Activated CD8-positive, alpha-beta T cell treated with anti-CD3 and anti-CD28 coated beads, Interleukin-2, amount 10 ng/mL, durations not matched to agents 7 days and 5 days (primary cell): ENCODE data around the gene RASSF9. TPM values are rescaled to one million over a fixed set of nuclear protein-coding genes. Genes with fewer than 3 reads are reported as not detected.

ENCODE experiments used
- ATAC-seq: fragments of 150-1000 bp; cut with Tn5 transposase; one replicate; pipeline ENCODE4 v1.10.0; 2021; ENCODE audit warnings: moderate library complexity
- CTCF ChIA-PET: fragments of 350-600 bp; sonication (Branson Sonifier 250); formaldehyde crosslinking; loops from one replicate; lab custom pipeline; 2021; ENCODE audit warnings: antibody characterized with exemption; lab: Charles Lee
- POLR2A ChIA-PET: fragments of 350-600 bp; sonication (Branson Sonifier 250); formaldehyde crosslinking; loops from one replicate; lab custom pipeline; 2021; ENCODE audit warnings: antibody characterized with exemption; lab: Charles Lee
- DNase-seq: peaks from one replicate; pipeline ENCODE4 v3.0.0-alpha.2; 2020
- H3K27ac Mint-ChIP-seq: one replicate; pipeline ENCODE4 v1.8.0; 2021; ENCODE audit warnings: mild to moderate bottlenecking, mixed read lengths
- H3K27me3 Mint-ChIP-seq: one replicate; pipeline ENCODE4 v1.8.0; 2021; ENCODE audit warnings: low read depth, mixed read lengths
- H3K36me3 Mint-ChIP-seq: one replicate; pipeline ENCODE4 v1.8.0; 2021; ENCODE audit warnings: low read depth, mixed read lengths
- H3K4me1 Mint-ChIP-seq: one replicate; pipeline ENCODE4 v1.8.0; 2021; ENCODE audit warnings: low read depth, mixed read lengths
- H3K4me3 Mint-ChIP-seq: one replicate; pipeline ENCODE4 v1.8.0; 2021; ENCODE audit warnings: mild to moderate bottlenecking, mixed read lengths
- H3K9me3 Mint-ChIP-seq: one replicate; pipeline ENCODE4 v1.8.0; 2022; ENCODE audit warnings: mixed read lengths; ENCODE audit not compliant: insufficient read depth
- total RNA-seq, 2 experiments: library from RNA; stranded (reverse); gene quantifications; one replicate each; pipeline ENCODE4 v1.2.3, GENCODE V29; 2021

RASSF9 gene
- total RNA-seq = not detected

DNA sequence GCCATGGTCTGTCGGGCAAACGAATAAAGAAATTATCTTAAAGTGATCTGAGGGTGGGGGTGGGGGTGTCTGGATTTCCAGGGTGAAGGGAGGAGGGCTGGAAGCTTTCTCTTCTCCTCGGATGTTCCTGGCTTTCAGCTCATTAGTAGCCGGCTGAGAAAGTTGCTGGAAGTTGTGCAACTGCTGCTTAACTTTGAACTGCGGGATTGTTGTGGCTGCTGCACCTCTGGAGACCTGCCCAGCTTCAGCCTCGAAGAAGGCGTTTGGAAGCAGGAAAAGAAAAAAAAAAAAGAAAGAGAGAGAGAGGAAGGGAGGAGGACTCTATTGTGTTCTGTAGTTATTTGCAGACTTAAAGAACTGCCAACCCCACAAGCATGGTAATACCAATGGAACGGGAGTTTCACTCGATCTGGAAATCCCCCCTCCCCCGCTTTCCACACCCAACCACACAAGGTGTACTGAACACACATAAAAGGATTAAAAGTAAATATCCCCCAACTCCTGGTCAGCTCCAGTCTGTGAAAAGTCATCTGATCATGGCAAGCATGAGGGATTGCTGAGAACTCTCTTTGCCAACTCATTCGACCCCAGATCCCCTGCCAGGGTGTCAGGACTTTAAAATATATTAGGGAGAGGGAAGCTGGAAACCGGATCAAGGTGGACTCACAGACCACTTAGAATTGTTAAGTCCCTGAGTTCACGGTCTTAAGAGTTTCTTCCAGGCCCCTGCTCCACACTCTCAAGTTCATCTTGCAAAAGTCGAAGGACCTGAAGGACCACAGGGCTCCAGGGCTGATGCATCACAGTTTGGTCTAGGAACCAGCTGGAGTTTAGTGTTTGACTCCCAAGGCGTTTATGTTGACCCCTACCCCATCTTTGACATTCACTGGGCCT lies at the start of gene RASSF9:
RASSF9 (minus strand) TSS at position 213 of the 894 bp plus-strand sequence; CDS start at position 5, 208 bp downstream.
- no peaks in the 10 kb centered on the region for H3K9me3 Mint-ChIP-seq
- ChIA-PET POLR2A (no interaction called here), CTCF (no interaction called here)
- H3K4me1 Mint-ChIP-seq = no peaks in the 10 kb centered on the region
- no peaks in the 10 kb centered on the region for H3K27me3 Mint-ChIP-seq
- H3K27ac Mint-ChIP-seq = no peak within 1 kb of the TSS
- H3K4me3 Mint-ChIP-seq = no peak within 1 kb of the TSS
- DNase-seq = no peak
- no peaks in the 10 kb centered on the region for H3K36me3 Mint-ChIP-seq
- ATAC-seq = no peak

DNA sequence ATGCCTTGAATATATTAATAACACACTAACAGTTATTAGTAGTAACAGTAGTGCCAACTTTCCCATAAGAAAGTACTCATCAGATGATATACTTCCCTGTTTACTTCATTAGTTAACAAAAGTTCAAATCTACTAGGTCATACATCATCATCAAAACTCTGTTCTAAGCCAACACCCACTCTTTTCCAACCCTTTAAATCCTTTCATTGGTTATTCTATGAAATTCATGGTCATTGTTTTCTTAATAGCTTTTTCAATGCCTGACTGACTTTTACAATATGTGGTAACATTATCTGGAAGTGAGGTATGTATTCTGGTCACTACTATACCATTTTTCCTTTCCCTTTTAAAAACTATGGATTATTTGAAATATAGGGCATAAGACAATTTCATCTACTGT lies 47.6 kb upstream of the RASSF9 start:
- POLR2A ChIA-PET = interaction anchor here (0.6 kb wide), 1 partner anchor 162 kb away, joined by 3 read pairs; no protein-coding TSS in a partner anchor
- no peak for ATAC-seq
- Mint-ChIP-seq H3K36me3 (no peaks in the 10 kb centered on the region), H3K27me3 (no peaks in the 10 kb centered on the region), H3K4me3 (no peak overlapping the region), H3K4me1 (no peaks in the 10 kb centered on the region), H3K9me3 (no peaks in the 10 kb centered on the region), H3K27ac (no peak overlapping the region)
- DNase-seq = no peak
- CTCF ChIA-PET = interaction anchor here (2.7 kb wide), 1 partner anchor 17 kb away, joined by 7 read pairs; no protein-coding TSS in a partner anchor

DNA sequence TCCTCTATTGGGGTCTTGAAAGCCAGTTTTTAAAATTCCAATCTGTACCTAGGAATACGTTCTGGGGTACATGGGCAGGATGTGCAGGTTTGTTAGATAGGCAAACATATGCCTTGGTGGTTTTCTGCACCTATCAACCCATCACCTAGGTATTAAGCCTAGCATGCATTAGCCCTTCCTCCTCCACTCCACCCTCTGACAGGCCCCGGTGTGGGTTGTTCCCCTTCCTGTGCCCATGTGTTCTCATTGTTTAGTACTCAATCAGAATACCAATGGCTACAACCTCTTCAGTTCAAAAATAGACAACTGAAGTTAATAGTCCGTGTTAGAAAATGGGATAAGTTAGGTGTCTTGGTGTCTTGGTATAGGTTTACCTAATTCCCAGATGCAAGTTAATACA lies 41.2 kb upstream of the RASSF9 start:
- Mint-ChIP-seq H3K4me1 (no peaks in the 10 kb centered on the region), H3K27ac (no peak overlapping the region), H3K4me3 (no peak overlapping the region), H3K9me3 (no peaks in the 10 kb centered on the region), H3K36me3 (no peaks in the 10 kb centered on the region), H3K27me3 (no peaks in the 10 kb centered on the region)
- ATAC-seq (no peak), DNase-seq (no peak)
- CTCF ChIA-PET = no interaction called here
- POLR2A ChIA-PET = no interaction called here

GRCh38 chr12:85874031-85874461 lies 37.8 kb upstream of the RASSF9 start, which contains the start of gene NTS:
TSS of gene NTS (plus strand) at chr12:85874295. CDS start at chr12:85874404, 109 bp downstream.
- POLR2A ChIA-PET = no interaction called here

DNA sequence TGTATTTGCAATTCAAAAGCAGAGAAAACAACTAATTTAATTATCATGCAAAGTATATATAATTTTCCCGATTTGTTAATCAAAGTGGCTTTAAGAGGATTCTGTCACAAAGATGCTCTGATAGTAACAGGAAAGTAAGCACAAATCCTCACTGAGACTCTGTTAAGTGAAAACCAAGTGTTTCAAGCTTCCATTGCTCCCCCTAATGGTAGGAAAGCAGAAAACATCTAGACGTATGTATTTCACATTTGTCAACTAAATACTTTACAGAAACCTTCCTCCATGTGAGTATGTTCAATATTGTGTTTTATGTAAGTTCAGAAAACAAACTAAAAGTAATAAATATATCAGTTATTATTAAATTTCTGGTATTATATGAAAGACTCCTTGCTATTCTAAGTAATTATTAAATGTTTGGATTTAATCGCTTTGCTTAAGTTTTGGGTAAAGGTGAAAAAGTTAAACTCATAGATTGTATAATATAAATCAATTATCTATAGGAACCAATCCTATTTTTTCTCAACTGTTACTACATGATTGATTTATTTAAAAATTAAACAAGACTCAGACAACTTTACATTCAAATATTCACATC lies 36.4 kb upstream of the RASSF9 start:
- no peak overlapping the region for H3K27ac Mint-ChIP-seq
- no peaks in the 10 kb centered on the region for H3K4me1 Mint-ChIP-seq
- ChIA-PET POLR2A (no interaction called here), CTCF (interaction anchor here (2.3 kb wide), 1 partner anchor 404 kb away, joined by 9 read pairs; no protein-coding TSS in a partner anchor)
- H3K9me3 Mint-ChIP-seq = no peaks in the 10 kb centered on the region
- DNase-seq (no peak), ATAC-seq (no peak)
- no peaks in the 10 kb centered on the region for H3K36me3 Mint-ChIP-seq
- H3K27me3 Mint-ChIP-seq = no peaks in the 10 kb centered on the region
- H3K4me3 Mint-ChIP-seq = no peak overlapping the region

More at GRCh38 chr12:85874031-85874461, 37.8 kb upstream of the RASSF9 start, which contains the start of gene NTS:
- Mint-ChIP-seq H3K27me3 (no peaks in the 10 kb centered on the region), H3K9me3 (no peaks in the 10 kb centered on the region), H3K4me3 (no peak within 1 kb of the TSS), H3K27ac (no peak within 1 kb of the TSS), H3K36me3 (no peaks in the 10 kb centered on the region), H3K4me1 (no peaks in the 10 kb centered on the region)
- CTCF ChIA-PET = interaction anchor here (1.5 kb wide), 1 partner anchor 449 kb away, joined by 4 read pairs; no protein-coding TSS in a partner anchor
- no peak for ATAC-seq
- no peak for DNase-seq

GRCh38 chr12:85866986-85867776 lies 31.0 kb upstream of the RASSF9 start:
- peak; percentile 34 for DNase-seq
- Mint-ChIP-seq H3K27ac (no peak overlapping the region), H3K27me3 (no peaks in the 10 kb centered on the region), H3K9me3 (no peaks in the 10 kb centered on the region), H3K4me3 (no peak overlapping the region), H3K4me1 (no peaks in the 10 kb centered on the region), H3K36me3 (no peaks in the 10 kb centered on the region)
- peak; percentile 69 for ATAC-seq
- ChIA-PET CTCF (interaction anchor here (0.6 to 2.8 kb wide), 15 partner anchors 11 to 447 kb away, joined by 3 to 16 read pairs (median 4); no protein-coding TSS in a partner anchor), POLR2A (no interaction called here)

DNA sequence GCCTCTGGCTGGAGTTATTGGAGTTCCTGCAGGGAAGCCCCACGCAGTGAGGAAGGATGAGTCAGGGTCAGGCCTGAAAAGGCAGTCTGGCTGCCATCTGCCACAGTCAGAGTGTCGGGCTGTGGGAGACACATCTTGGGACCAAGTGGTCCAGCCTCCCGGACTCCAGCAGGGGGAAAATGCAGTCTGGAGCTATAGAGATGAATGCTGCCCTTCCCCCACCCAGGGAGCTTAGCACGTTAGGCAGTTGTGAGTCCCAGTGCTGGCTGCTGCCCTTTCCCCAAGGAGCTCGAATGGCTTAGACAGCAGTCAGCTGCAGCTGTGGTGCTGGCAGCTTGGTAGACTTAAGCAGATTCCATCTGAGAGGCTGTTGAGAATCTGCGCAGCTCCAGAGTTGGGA lies 29.7 kb upstream of the RASSF9 start:
- ATAC-seq (no peak), DNase-seq (no peak)
- ChIA-PET CTCF (no interaction called here), POLR2A (no interaction called here)
- H3K27ac Mint-ChIP-seq = no peak overlapping the region
- H3K36me3 Mint-ChIP-seq = no peaks in the 10 kb centered on the region
- H3K27me3 Mint-ChIP-seq = no peaks in the 10 kb centered on the region
- H3K4me3 Mint-ChIP-seq = no peak overlapping the region
- no peaks in the 10 kb centered on the region for H3K9me3 Mint-ChIP-seq
- H3K4me1 Mint-ChIP-seq = no peaks in the 10 kb centered on the region

- ChIA-PET POLR2A (no interaction called here), CTCF (no interaction called here)
- no peaks in the 10 kb centered on the region for H3K36me3 Mint-ChIP-seq
- H3K4me1 Mint-ChIP-seq = no peaks in the 10 kb centered on the region
- H3K27me3 Mint-ChIP-seq = no peaks in the 10 kb centered on the region
- H3K27ac Mint-ChIP-seq = no peak overlapping the region
- no peak overlapping the region for H3K4me3 Mint-ChIP-seq
- DNase-seq (no peak), ATAC-seq (no peak)
- no peaks in the 10 kb centered on the region for H3K9me3 Mint-ChIP-seq
Observed at GRCh38 chr12:85856966-85857365, 20.8 kb upstream of the RASSF9 start.

DNA sequence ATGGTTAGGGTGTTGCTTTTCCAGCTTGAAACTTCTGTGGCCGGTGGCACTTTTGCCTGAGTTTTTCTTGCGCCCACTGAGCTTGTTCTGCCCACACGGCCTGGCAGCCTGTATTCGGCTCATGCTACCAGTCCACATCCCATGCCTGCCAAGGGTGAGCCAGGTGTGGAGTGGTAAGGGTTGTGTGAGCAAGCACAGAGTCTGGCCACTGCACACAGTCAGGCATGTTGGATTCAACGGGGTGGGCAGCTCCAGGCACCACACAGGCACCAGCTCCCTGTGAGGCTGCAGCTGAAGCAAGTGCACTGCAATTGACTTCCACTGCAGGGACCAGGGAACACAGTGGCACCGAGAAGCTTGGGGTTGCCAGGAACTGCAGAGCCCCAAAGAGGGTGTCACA lies 19.1 kb upstream of the RASSF9 start:
- Mint-ChIP-seq H3K4me1 (no peaks in the 10 kb centered on the region), H3K36me3 (no peaks in the 10 kb centered on the region), H3K4me3 (no peak overlapping the region), H3K27ac (no peak overlapping the region), H3K27me3 (no peaks in the 10 kb centered on the region), H3K9me3 (no peaks in the 10 kb centered on the region)
- no peak for DNase-seq
- ATAC-seq = no peak
- ChIA-PET POLR2A (no interaction called here), CTCF (interaction anchor here (1.6 kb wide), 1 partner anchor 14 kb away, joined by 4 read pairs; no protein-coding TSS in a partner anchor)

GRCh38 chr12:85849344-85849743 lies 13.1 kb upstream of the RASSF9 start:
- DNase-seq (no peak), ATAC-seq (no peak)
- H3K9me3 Mint-ChIP-seq = no peaks in the 10 kb centered on the region
- CTCF ChIA-PET = no interaction called here
- H3K36me3 Mint-ChIP-seq = no peaks in the 10 kb centered on the region
- H3K4me3 Mint-ChIP-seq = no peak overlapping the region
- no peak overlapping the region for H3K27ac Mint-ChIP-seq
- H3K27me3 Mint-ChIP-seq = no peaks in the 10 kb centered on the region
- no peaks in the 10 kb centered on the region for H3K4me1 Mint-ChIP-seq
- POLR2A ChIA-PET = no interaction called here

GRCh38 chr12:85843606-85844310 lies 7.5 kb upstream of the RASSF9 start:
- CTCF ChIA-PET = no interaction called here
- Mint-ChIP-seq H3K4me3 (no peak overlapping the region), H3K4me1 (no peaks in the 10 kb centered on the region), H3K27me3 (no peaks in the 10 kb centered on the region), H3K9me3 (no peaks in the 10 kb centered on the region), H3K27ac (no peak overlapping the region), H3K36me3 (no peaks in the 10 kb centered on the region)
- ATAC-seq (no peak), DNase-seq (no peak)
- POLR2A ChIA-PET = no interaction called here
